PC-9 (cell line): ENCODE data around the gene PLB1. TPM values are rescaled to one million over a fixed set of nuclear protein-coding genes. Genes with fewer than 3 reads are reported as not detected.
A peak's percentile ranks its signal among the peaks of the same experiment; 100 is the strongest.

Experiments used
- BruUV-seq: library from RNA; stranded (reverse); fragments of 400-500 nt; replicated peaks from 2 replicates; lab custom pipeline; 2021; lab: Mats Ljungman, UMichigan
- CTCF ChIA-PET: fragments of 300-600 bp; sonication (Branson Sonifier 250); formaldehyde crosslinking; loops from one replicate; lab custom pipeline; 2022; ENCODE audit warnings: antibody characterized with exemption; lab: Charles Lee
- POLR2A ChIA-PET: fragments of 300-600 bp; sonication (Branson Sonifier 250); formaldehyde crosslinking; loops from one replicate; lab custom pipeline; 2022; ENCODE audit warnings: antibody characterized with exemption; ENCODE audit not compliant: unreplicated experiment; lab: Charles Lee
- DNase-seq, 2 experiments: peaks; one replicate each; pipeline versions ENCODE4 v3.0.0 to v3.0.0-alpha.2; 2015 to 2022; ENCODE audit warnings: mixed read lengths in 1 of 2
- H2AFZ ChIP-seq: fragments of 200-600 bp; sonication (generic); 2 replicates; pipeline ENCODE4 v1.8.1; 2017; ENCODE audit warnings: antibody characterized with exemption
- H3F3A ChIP-seq: fragments of 200-600 bp; sonication (generic); 2 replicates; pipeline ENCODE4 v1.8.1; 2017; ENCODE audit warnings: antibody characterized with exemption, mild to moderate bottlenecking, low read depth; ENCODE audit not compliant: insufficient read depth
- H3K27ac ChIP-seq: fragments of 200-600 bp; sonication (generic); 2 replicates; pipeline ENCODE4 v1.6.1; 2016; ENCODE audit warnings: mixed run types
- H3K27me3 ChIP-seq: fragments of 200-600 bp; sonication (generic); 2 replicates; pipeline ENCODE4 v1.6.1; 2016; ENCODE audit warnings: low read depth, mixed run types; ENCODE audit not compliant: insufficient read depth
- H3K36me3 ChIP-seq: fragments of 200-600 bp; sonication (generic); 2 replicates; pipeline ENCODE4 v1.6.1; 2016; ENCODE audit warnings: low read depth, mixed run types
- H3K4me1 ChIP-seq: fragments of 200-600 bp; sonication (generic); replicated peaks from 2 replicates; pipeline ENCODE4 v1.6.1; 2016; ENCODE audit warnings: mixed run types; ENCODE audit not compliant: insufficient read depth
- H3K4me2 ChIP-seq: fragments of 200-600 bp; sonication (generic); 2 replicates; pipeline ENCODE4 v1.6.1; 2017; ENCODE audit warnings: mixed run types
- H3K4me3 ChIP-seq: fragments of 200-600 bp; sonication (generic); 2 replicates; pipeline ENCODE4 v1.6.1; 2016; ENCODE audit warnings: mixed run types
- H3K79me2 ChIP-seq: fragments of 200-600 bp; sonication (generic); 2 replicates; pipeline ENCODE4 v1.6.1; 2017; ENCODE audit warnings: low read depth, mixed run types
- H3K9me2 ChIP-seq: fragments of 200-600 bp; sonication (generic); 2 replicates; pipeline ENCODE4 v1.8.1; 2017; ENCODE audit warnings: mild to moderate bottlenecking; ENCODE audit not compliant: insufficient read depth
- H3K9me3 ChIP-seq: fragments of 200-600 bp; sonication (generic); 2 replicates; pipeline ENCODE4 v1.8.1; 2016; ENCODE audit warnings: low read depth; ENCODE audit not compliant: insufficient read depth
- H4K20me1 ChIP-seq: fragments of 200-600 bp; sonication (generic); 2 replicates; pipeline ENCODE4 v1.8.1; 2017; ENCODE audit not compliant: insufficient read depth
- EZH2 ChIP-seq: fragments of 200-600 bp; sonication (generic); IDR thresholded peaks from 2 replicates; pipeline ENCODE4 v1.8.0; 2017; ENCODE audit warnings: antibody characterized with exemption, low read depth
- intact Hi-C: fragments of 100-400 bp; cut with micrococcal nuclease; formaldehyde crosslinking; loops from one replicate; pipeline ENCODE4 v1.10.0; 2022; ENCODE audit not compliant: unreplicated experiment
- total RNA-seq: library from RNA; stranded (reverse); gene quantifications from 2 replicates; pipeline ENCODE4 v1.2.3, GENCODE V29; 2021
- TF ChIP-seq, protein P1 (sequence below): fragments of 200-600 bp; sonication (generic); conservative IDR thresholded peaks from 2 replicates; pipeline ENCODE4 v1.6.1; 2017; ENCODE audit warnings: mixed run types, antibody characterized with exemption, mild to moderate bottlenecking, moderate library complexity

The PLB1 gene
- total RNA-seq, 1 experiment from 2014 or later: 2.7 TPM

DNA sequence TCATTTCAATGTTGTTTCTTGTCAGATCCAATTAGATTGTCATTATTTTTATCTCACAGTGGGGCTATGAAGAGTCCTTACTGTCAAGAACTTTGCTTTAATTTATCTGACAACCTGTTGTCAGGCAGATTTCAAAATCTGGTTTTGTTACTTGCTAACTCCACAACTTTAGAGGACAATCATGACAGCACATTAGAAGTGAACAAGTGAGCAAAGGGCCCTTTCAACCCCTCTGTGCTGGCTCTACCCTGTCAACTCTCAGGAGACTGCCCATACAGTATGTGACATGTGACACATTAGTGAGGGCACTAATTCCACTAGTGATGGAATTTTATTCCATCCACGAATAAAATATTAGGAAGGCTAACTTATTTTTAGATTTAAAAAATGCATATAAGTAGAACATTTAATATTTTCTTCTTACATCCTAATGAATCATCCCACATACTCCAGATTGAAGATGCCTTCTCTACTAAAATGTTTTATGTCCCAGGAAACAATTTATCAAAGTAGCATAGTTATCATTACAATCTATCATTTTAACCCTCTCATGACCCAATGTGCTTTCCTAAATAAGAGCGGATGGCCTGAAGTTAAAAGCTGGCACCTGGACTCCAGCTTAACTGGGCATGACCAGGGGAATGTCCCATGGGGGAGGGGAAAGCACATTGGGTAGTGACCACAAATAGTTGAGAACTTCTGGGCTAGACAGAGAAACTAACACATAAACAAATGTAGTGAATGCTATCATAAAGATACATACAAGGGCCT is 158.2 kb downstream of the PLB1 start:
- no peak overlapping the region for H3K4me3 ChIP-seq
- BruUV-seq: no TSS peak
- H3K79me2 ChIP-seq: no peaks in the 10 kb centered on the region
- ChIA-PET POLR2A (no interaction called here), CTCF (no interaction called here)
- H3K36me3 ChIP-seq: no peaks in the 10 kb centered on the region
- intact Hi-C loops: no loop called here
- no peaks in the 10 kb centered on the region for H3K9me2 ChIP-seq
- peaks cover 73% of the 10 kb centered on the region for H3K4me1 ChIP-seq
- no peak overlapping the region for H3K27ac ChIP-seq
- H3K9me3 ChIP-seq: no peaks in the 10 kb centered on the region
- no peak overlapping the region for H3K4me2 ChIP-seq
- no peak overlapping the region for H2AFZ ChIP-seq
- H4K20me1 ChIP-seq: no peaks in the 10 kb centered on the region
- H3K27me3 ChIP-seq: no peaks in the 10 kb centered on the region
- no peak for TF ChIP-seq EZH2
- TF ChIP-seq, protein P1, sequence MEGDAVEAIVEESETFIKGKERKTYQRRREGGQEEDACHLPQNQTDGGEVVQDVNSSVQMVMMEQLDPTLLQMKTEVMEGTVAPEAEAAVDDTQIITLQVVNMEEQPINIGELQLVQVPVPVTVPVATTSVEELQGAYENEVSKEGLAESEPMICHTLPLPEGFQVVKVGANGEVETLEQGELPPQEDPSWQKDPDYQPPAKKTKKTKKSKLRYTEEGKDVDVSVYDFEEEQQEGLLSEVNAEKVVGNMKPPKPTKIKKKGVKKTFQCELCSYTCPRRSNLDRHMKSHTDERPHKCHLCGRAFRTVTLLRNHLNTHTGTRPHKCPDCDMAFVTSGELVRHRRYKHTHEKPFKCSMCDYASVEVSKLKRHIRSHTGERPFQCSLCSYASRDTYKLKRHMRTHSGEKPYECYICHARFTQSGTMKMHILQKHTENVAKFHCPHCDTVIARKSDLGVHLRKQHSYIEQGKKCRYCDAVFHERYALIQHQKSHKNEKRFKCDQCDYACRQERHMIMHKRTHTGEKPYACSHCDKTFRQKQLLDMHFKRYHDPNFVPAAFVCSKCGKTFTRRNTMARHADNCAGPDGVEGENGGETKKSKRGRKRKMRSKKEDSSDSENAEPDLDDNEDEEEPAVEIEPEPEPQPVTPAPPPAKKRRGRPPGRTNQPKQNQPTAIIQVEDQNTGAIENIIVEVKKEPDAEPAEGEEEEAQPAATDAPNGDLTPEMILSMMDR: no peak
- H3F3A ChIP-seq: peaks cover 58% of the 10 kb centered on the region
- DNase-seq: no peak

GRCh38 chr2:28654663-28655320 is 158.9 kb downstream of the PLB1 start:
- H3K4me3 ChIP-seq: no peak overlapping the region
- intact Hi-C loops: no loop called here
- CTCF ChIA-PET: no interaction called here
- H3K4me1 ChIP-seq: peaks cover 71% of the 10 kb centered on the region
- BruUV-seq: no TSS peak
- peak in 1 of 2 experiments; percentile 68 for DNase-seq
- no peak overlapping the region for H3K27ac ChIP-seq
- H3K9me3 ChIP-seq: no peaks in the 10 kb centered on the region
- no peak overlapping the region for H2AFZ ChIP-seq
- H4K20me1 ChIP-seq: no peaks in the 10 kb centered on the region
- TF ChIP-seq EZH2: no peak
- TF ChIP-seq, protein P1: no peak
- no peaks in the 10 kb centered on the region for H3K9me2 ChIP-seq
- H3K4me2 ChIP-seq: no peak overlapping the region
- H3K36me3 ChIP-seq: no peaks in the 10 kb centered on the region
- H3K79me2 ChIP-seq: no peaks in the 10 kb centered on the region
- H3K27me3 ChIP-seq: no peaks in the 10 kb centered on the region
- POLR2A ChIA-PET: no interaction called here
- H3F3A ChIP-seq: peaks cover 52% of the 10 kb centered on the region

GRCh38 chr2:28656937-28657615 is 161.2 kb downstream of the PLB1 start:
- Histone ChIP-seq H3K4me1 (peaks cover 74% of the 10 kb centered on the region), H3K27me3 (no peaks in the 10 kb centered on the region), H3K4me2 (peak overlapping the region; percentile 20), H2AFZ (0 out of 2 replicates have a peak overlapping the region, but pooled peaks have one; percentile 3), H3K9me3 (no peaks in the 10 kb centered on the region), H3K79me2 (no peaks in the 10 kb centered on the region), H3K4me3 (no peak overlapping the region), H3K9me2 (no peaks in the 10 kb centered on the region), H3F3A (peaks cover 56% of the 10 kb centered on the region), H3K27ac (peak overlapping the region; percentile 49), H4K20me1 (no peaks in the 10 kb centered on the region), H3K36me3 (no peaks in the 10 kb centered on the region)
- peak in 1 of 2 experiments; percentile 80 for DNase-seq
- ChIA-PET CTCF (no interaction called here), POLR2A (no interaction called here)
- BruUV-seq: no TSS peak
- intact Hi-C loops: no loop called here
- TF ChIP-seq, protein P1: no peak
- TF ChIP-seq EZH2: no peak
